GM19463 (cell line): ENCODE results near the gene TSC1.
"Not testable (repeated sequence)": the region's sequence is repeated elsewhere in the genome, so short reads cannot be mapped to it uniquely, and the experiment has no call there.

Experiments
- ATAC-seq: cut with Tn5 transposase; IDR thresholded peaks from one replicate; pipeline ENCODE4 v1.9.1; 2021; ENCODE audit warnings: mild to moderate bottlenecking, moderate library complexity; ENCODE audit not compliant: unreplicated experiment

The TSC1 gene

DNA sequence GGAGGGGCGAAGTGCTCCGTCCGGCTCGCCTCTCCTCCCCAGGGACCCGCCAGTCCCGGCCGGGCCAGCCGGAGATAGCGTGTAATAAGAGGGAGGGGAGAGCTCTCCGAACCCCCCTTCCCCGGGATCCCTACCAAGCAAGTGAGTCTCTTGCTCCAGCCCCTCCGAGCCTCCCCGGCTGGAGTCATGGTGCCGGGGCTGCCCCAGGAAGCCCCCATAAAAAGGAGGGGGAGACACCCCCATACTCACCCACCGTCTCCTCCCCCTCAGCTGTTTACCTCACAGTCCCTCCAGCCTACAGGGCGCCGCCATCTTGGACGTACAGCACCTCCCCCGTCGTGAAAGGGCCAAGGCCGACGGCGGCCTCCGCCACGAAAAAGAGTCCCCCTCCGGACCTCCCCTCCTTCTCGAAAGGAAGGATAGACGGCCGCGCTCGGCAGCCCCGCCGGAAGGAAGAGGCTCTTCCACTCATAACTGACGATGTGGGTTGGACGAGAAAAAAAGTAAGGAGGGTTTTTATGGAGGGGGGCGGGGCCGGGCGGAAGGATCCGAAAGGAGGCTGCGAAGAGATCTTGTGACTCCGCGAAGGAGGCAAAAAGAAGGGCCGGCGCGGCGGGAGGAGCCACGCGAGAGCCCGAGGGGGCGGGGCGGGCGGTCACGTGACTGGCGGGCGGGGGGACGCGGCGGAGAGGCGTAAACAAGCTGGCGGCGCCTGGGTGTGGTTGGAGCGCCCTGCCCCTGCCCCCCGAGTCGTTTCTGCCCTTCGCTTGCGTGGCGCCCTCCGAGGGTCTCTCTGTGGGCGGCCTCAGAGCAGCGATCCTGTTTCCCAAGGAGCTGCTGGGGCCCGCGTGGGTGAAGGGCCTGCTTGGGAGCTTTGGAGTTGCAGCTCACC is at the start of gene TSC1:
Gene TSC1, minus strand, starts transcription at position 323 of the 892 bp plus-strand sequence. CDS start 15,744 bp downstream, outside the sequence.
- ATAC-seq = peak; percentile 62

DNA sequence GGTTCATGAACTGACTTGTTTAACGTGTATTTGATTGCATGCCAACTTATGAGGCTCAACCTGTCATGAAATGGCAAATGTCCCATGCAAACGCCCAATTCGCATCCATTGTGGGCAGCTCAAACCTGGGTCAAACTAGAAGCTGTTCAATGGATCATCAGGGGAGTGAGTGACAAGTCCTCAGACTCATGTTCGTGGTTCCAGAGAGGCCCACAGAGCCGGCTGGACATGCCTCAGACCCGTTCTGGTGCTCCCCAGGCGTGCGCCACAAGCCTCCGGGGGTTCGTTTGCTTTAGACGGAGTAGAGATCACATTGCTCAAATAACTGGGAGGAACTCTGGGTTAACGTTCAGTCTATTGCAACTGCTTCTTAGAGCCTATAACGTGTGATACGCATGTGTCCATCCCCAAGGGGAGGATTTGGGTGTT is 49.1 kb upstream of the TSC1 start:
- ATAC-seq = no peak

DNA sequence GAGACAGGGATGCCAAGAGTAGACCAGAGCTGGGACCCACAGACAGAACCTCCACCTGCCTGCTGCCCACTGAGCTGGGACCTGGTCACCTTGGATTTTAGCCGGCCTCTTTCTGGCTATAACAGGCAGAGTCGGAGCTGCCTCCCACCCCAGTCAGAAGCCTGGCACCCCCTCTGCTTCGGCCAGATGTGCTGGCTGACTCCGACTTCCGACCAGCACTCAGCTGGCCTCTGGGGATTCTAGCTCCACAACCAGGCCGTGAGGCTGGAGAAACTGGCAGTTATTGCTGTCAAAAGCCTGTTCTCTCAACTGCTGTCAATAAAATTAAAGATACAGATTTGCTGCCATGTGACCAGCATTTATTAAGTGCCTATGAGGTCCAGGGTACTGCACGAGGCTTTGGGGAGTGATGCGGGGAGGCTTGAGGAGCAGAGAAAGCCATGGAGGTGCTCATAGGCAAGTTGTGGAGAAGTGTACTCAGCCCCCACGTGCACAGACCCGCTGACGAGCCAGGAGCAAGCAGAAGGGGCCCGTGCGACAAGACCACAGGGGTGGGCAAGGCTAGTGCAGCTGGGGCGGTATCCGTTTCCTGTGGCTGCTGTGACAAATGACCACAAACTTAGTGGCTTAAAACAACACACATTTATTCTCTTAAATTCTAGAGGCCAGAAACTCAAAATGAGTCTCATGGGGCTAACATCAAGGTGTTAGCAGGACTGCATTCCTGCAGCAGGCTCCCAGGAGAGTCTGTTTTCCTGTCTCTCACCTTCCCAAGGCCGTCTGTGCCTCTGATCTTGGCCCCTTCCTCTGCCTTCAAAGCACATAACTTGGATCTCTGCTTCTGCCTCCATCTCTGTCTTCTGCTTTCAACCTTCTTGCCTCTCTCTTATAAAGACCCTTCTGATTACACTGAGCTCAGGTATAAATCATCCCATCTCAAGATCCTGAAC is 47.2 kb upstream of the TSC1 start:
- ATAC-seq = no peak

- no peak for ATAC-seq
Measured at GRCh38 chr9:132990781-132991180, 46.4 kb upstream of the TSC1 start.

DNA sequence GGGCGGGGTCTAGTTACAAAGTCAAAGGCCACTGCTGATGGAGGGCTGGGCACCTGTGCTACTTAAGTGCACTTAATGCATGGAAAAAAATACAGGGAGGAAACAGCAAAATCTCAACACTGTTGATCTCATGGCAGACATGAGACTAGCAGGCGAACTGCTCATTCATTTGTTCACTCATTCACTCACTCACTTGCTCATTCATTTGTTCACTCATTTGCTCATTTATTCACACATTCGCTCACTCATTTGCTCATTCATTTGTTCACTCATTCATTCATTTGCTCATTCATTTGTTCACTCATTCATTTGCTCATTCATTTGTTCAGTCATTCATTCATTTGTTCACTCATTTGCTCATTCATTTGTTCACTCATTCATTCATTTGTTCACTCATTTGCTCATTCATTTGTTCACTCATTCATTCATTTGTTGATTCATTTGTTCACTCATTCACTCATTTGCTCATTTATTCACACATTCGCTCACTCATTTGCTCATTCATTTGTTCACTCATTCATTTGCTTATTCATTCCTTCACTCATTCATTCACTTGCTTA is 45.7 kb upstream of the TSC1 start:
- ATAC-seq = not testable (repeated sequence)

DNA sequence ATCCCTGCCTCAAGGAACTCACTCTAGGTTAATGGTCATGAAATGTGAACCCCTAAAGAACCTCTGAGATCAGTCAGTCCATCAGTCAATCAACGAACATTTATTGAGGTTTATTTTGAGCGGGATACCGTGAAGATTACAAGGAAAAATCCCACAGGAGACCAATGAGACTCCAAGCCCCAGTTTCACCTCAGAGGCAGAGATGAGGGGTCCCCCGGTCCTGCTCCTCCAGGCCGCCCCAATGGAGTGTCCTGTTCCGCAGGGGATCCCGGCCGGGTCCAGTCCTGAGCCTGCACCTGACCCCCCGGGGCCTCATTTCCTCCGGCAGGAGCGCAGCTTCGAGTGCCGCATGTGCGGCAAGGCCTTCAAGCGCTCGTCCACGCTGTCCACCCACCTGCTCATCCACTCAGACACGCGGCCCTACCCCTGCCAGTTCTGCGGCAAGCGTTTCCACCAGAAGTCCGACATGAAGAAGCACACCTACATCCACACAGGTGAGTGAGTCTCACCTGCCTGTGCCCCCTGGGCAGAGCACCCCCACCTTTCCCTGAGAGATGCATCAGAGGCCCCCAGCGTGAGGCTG is 45.1 kb upstream of the TSC1 start:
- ATAC-seq = no peak

DNA sequence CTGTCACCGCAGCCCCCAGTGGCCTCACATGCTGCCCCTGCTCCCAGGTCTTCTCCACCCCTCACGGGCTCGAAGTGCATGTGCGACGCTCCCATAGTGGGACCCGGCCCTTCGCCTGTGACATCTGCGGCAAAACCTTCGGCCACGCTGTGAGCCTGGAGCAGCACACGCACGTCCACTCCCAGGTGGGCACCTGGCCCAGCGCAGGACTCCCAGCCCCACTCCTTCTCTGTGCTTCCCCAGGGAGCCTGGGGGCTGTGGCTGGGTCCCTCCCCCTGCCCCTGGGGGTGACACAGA is 44.5 kb upstream of the TSC1 start:
- ATAC-seq = no peak

DNA sequence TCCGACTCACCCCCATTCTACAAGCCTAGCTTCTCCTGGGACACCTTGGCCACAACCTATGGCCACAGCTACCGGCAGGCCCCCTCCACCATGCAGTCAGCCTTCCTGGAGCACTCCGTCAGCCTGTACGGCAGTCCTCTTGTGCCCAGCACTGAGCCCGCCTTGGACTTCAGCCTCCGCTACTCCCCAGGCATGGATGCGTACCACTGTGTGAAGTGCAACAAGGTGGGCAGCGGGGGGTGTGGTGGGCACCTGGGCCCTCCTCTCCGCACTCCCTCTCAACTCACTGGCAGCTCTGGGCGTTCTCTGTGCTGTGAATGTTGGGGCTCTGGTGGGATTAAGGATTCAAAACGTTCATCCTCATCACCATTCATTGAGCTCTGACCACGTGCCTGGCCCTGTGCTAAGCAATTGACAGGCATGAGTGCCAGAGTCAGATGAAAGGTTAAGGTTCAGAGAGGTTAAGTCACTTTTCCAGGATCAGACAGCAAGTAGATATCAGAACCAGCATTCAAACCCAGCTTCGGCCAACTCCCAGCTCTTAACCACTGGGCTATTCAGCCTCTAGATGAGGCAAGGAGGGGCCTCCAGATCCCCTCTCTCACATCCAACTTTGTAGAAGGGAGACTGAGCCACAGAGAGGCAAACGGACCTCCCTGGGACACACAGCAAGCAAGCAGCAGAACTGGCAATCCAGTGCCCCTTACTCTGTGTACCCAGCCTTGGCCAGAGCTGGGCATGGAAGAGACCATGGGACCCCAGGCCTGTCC is 44.0 kb upstream of the TSC1 start:
- no peak for ATAC-seq

- ATAC-seq = no peak
Measured at GRCh38 chr9:132986640-132987620, 42.5 kb upstream of the TSC1 start.

- ATAC-seq = no peak
Measured at GRCh38 chr9:132986114-132986513, 41.7 kb upstream of the TSC1 start.

DNA sequence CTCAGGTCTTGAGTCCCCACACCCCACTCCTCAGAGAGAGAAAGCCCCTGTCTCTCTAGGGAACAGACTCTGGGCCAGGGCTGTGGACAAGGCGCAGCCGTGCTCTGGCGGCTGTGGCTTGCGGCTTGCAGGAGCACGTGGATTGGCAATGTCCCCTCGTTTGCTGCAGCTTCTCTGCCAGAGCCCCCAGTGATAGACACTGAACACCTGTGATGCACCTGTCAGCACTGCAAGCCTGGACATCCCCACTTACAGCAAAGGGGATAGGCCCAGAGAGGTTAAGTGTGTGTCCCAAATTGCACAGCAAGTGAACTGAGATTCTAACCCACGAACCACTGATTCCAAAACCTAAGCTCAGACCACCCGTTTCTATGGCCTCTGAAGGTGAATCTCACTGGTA is 41.1 kb upstream of the TSC1 start:
- ATAC-seq = no peak

GRCh38 chr9:132985071-132985350 is 40.6 kb upstream of the TSC1 start:
- no peak for ATAC-seq

DNA sequence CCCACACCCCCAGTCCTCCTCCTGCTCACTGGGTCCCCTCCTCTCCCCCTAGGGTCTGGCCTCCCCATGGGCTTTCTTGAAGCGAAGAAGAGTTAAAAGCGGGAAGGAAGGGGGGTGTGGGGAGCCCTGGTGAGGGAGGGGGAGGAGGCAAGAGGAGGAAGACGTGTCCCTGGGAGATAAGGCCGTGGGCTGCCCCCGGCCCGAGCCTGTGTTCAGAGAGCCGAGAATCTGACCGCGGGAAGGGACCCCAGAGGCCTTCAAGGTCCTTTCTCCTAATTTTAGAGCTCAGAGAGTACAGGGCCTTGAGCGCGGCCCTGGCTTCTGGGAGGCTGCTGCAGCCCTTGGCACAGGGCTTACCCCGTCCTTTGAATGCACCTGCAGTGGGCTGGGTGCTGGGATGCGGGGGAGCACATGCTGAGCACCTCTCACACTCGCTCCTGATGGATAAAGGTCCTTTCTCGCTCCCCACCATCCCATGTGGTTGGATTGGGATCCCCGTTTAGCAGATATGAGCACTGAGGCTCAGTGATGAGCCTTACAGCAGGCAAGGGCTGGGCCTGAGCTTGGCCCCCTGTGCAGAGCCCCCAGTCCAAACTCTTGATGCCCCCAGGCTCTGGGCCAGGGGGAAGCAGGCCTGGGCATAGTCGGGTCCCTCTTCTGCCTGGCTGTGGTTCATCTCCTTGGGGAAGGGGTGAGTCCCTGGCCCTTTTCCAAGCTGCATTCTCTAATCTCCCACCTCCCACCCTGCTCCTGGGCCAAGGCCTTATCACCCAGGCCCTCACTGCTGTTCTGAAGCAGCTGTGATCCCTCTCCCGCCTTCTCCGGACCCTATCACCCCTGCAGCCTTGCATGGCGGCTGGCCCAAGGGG is 40.0 kb upstream of the TSC1 start:
- ATAC-seq = no peak

- no peak for ATAC-seq
Measured at GRCh38 chr9:132983491-132984201, 39.2 kb upstream of the TSC1 start.

GRCh38 chr9:132982458-132982857 is 38.0 kb upstream of the TSC1 start:
- no peak for ATAC-seq

- no peak for ATAC-seq
Measured at GRCh38 chr9:132980157-132980556, 35.7 kb upstream of the TSC1 start.

DNA sequence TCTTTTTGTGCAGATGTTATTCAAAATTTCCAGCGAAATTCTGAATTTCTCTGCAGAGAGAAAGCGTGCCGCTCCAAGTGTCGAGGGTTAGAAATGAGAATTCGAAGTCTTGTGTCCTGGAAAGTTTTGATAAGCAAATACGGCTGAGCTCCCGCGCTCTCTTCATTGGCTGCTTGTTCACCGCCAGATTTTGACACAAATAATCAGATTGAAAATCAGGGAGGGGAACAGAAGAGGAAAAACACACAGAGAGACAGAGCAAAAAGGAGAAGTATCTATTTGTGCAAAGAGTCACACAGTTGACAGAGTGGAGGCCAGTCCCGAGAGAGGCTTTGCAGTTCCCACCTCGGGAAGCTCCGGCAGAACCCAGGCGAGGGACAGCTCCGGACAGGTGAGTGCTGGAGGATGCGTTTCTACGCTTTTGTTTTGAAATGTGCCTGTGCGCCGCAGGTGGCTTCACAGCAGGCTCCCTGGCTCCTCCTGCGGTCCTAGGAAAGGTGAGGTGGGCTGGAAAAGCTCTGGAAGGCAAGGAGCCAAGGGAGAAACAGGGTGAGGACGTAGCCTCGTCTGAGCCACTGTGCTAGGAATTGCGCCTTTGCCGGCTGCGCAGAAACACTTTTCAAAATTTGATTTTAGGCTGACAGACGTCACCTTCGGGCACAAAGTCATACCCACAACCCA is 34.2 kb upstream of the TSC1 start, which contains the start of gene GFI1B:
Gene GFI1B, plus strand, starts transcription at position 244 of the 681 bp plus-strand sequence. CDS start 7,985 bp downstream, outside the sequence.
- ATAC-seq = no peak
